Measurements from ENCODE around the gene DISC1. TPM values are rescaled to one million over a fixed set of nuclear protein-coding genes. Genes with fewer than 3 reads are reported as not detected.

Gene DISC1
- total RNA-seq, 1 experiment from 2014 or later = 1.8 TPM

- ChIA-PET RAD21 (ENCODE audit: low non-redundant PET in 1 of 2, low total read pairs in 2 of 2, uncharacterized antibody in 2 of 2, unreplicated experiment in 2 of 2) (no interaction called here), CTCF (no interaction called here), POLR2A (no interaction called here)
- H3K79me2 ChIP-seq (ENCODE audit: insufficient read depth, low read length) = no peaks in the 10 kb centered on the region
- no peaks in the 10 kb centered on the region for H3K4me1 ChIP-seq (ENCODE audit: control insufficient read depth in 1 of 2, insufficient read depth in 2 of 2, low read length in 2 of 2)
- no TSS peak for BruUV-seq (replicated peaks)
- H3K9ac ChIP-seq (ENCODE audit: low read length) = no peak overlapping the region
- H3K4me3 ChIP-seq (replicated peaks in 1 of 2; ENCODE audit: low read depth in 1 of 2, low read length in 2 of 2) = no peak overlapping the region
- no peaks in the 10 kb centered on the region for H3K36me3 ChIP-seq (ENCODE audit: control insufficient read depth in 1 of 2, insufficient read depth in 2 of 2, low read length in 2 of 2)
- H3K9me2 ChIP-seq (ENCODE audit: insufficient read depth) = no peaks in the 10 kb centered on the region
- no peak overlapping the region for H3K4me2 ChIP-seq (ENCODE audit: low read length)
- no peak overlapping the region for H3K27ac ChIP-seq (ENCODE audit: low read depth, low read length)
- no peaks in the 10 kb centered on the region; the same call in 1 of the 2 replicates for H3K27me3 ChIP-seq (ENCODE audit: insufficient read depth, low read length)
- H4K20me1 ChIP-seq (ENCODE audit: insufficient read depth) = no peaks in the 10 kb centered on the region
- ATAC-seq = no peak
- intact Hi-C loops (cut with micrococcal nuclease) = no loop called here
- no peaks in the 10 kb centered on the region for H3K9me3 ChIP-seq (ENCODE audit: control insufficient read depth in 1 of 2, insufficient read depth in 1 of 2, low read depth in 1 of 2, low read length in 2 of 2)
- no peak for TF ChIP-seq REST (IDR thresholded peaks at IDR 0.05; ENCODE audit: low read depth)
- no peak for TF ChIP-seq SRF (IDR thresholded peaks at IDR 0.05; ENCODE audit: low read depth)
- no peak overlapping the region for H2AFZ ChIP-seq (ENCODE audit: low read depth, low read length, poor library complexity, severe bottlenecking)
- no peak for DNase-seq (ENCODE audit: low read depth, low spot score)
These were observed 15.5 kb upstream of the DISC1 start for GRCh38 chr1:231611111-231611510.

GRCh38 chr1:231611851-231612250, 14.7 kb upstream of the DISC1 start:
- Histone ChIP-seq H3K9me3 (ENCODE audit: control insufficient read depth in 1 of 2, insufficient read depth in 1 of 2, low read depth in 1 of 2, low read length in 2 of 2) (no peaks in the 10 kb centered on the region), H3K9ac (ENCODE audit: low read length) (no peak overlapping the region), H3K27me3 (ENCODE audit: insufficient read depth, low read length) (no peaks in the 10 kb centered on the region; the same call in 1 of the 2 replicates), H2AFZ (ENCODE audit: low read depth, low read length, poor library complexity, severe bottlenecking) (no peak overlapping the region), H3K27ac (ENCODE audit: low read depth, low read length) (no peak overlapping the region), H4K20me1 (ENCODE audit: insufficient read depth) (no peaks in the 10 kb centered on the region), H3K4me1 (ENCODE audit: control insufficient read depth in 1 of 2, insufficient read depth in 2 of 2, low read length in 2 of 2) (no peaks in the 10 kb centered on the region), H3K79me2 (ENCODE audit: insufficient read depth, low read length) (no peaks in the 10 kb centered on the region), H3K4me3 (replicated peaks in 1 of 2; ENCODE audit: low read depth in 1 of 2, low read length in 2 of 2) (no peak overlapping the region), H3K9me2 (ENCODE audit: insufficient read depth) (no peaks in the 10 kb centered on the region), H3K4me2 (ENCODE audit: low read length) (no peak overlapping the region), H3K36me3 (ENCODE audit: control insufficient read depth in 1 of 2, insufficient read depth in 2 of 2, low read length in 2 of 2) (no peaks in the 10 kb centered on the region)
- ChIA-PET RAD21 (ENCODE audit: low non-redundant PET in 1 of 2, low total read pairs in 2 of 2, uncharacterized antibody in 2 of 2, unreplicated experiment in 2 of 2) (no interaction called here), POLR2A (no interaction called here), CTCF (no interaction called here)
- intact Hi-C loops (cut with micrococcal nuclease) = no loop called here
- ATAC-seq (no peak), DNase-seq (ENCODE audit: low read depth, low spot score) (no peak)
- BruUV-seq (replicated peaks) = no TSS peak
- TF ChIP-seq TCF7L2 (IDR thresholded peaks at IDR 0.05; ENCODE audit: borderline replicate concordance, extremely low read depth, insufficient read depth, insufficient read length) (no peak), REST (IDR thresholded peaks at IDR 0.05; ENCODE audit: low read depth) (no peak), POLR2A (IDR thresholded peaks at IDR 0.05; ENCODE audit: borderline replicate concordance, extremely low read depth, insufficient read depth, insufficient read length) (no peak), EZH2 (IDR thresholded peaks at IDR 0.05) (no peak), MAX (IDR thresholded peaks at IDR 0.05) (no peak), POLR2AphosphoS5 (IDR thresholded peaks at IDR 0.05; ENCODE audit: low read depth, low read length) (no peak), SIN3A (IDR thresholded peaks at IDR 0.05; ENCODE audit: low read depth) (no peak), SRF (IDR thresholded peaks at IDR 0.05; ENCODE audit: low read depth) (no peak), YY1 (IDR thresholded peaks at IDR 0.05; ENCODE audit: extremely low read depth, insufficient replicate concordance, low read depth, low read length) (no peak), FOSL1 (IDR thresholded peaks at IDR 0.05; ENCODE audit: low read depth) (no peak), RAD21 (IDR thresholded peaks at IDR 0.05; ENCODE audit: low read depth) (no peak), EGR1 (IDR thresholded peaks at IDR 0.05; ENCODE audit: low read depth) (no peak), ELF1 (IDR thresholded peaks at IDR 0.05; ENCODE audit: borderline replicate concordance, low read depth) (no peak), SP1 (IDR thresholded peaks at IDR 0.05; ENCODE audit: low read depth) (no peak), CEBPB (IDR thresholded peaks at IDR 0.05; ENCODE audit: low read depth) (no peak), CBX3 (IDR thresholded peaks at IDR 0.05; ENCODE audit: low read depth) (no peak)
